ENCODE data around the gene KRT73.

GRCh38 chr12:52630599-52631200 lies 12.3 kb upstream of the KRT73 start:
- TF ChIP-seq CTCF (IDR thresholded peaks at IDR 0.05; ENCODE audit: control extremely low read depth in 1 of 3, insufficient read depth in 1 of 3, low read depth in 1 of 3, low read length in 3 of 3) (no peak), EGR1 (IDR thresholded peaks at IDR 0.05; ENCODE audit: borderline replicate concordance, low read depth, low read length) (no peak)

Measured in H1 (cell line).